ENCODE results near the gene TANGO2. TPM values are rescaled to one million over a fixed set of nuclear protein-coding genes. Genes with fewer than 3 reads are reported as not detected.

The TANGO2 gene
- total RNA-seq, 2 experiments from 2014 or later, result 15.7 to 18.3 TPM

- ATAC-seq, result peak; percentile 80
- H3K4me1 Mint-ChIP-seq (ENCODE audit: low read depth), result peaks cover 50% of the 10 kb centered on the region
- H3K36me3 Mint-ChIP-seq (ENCODE audit: low read depth), result peaks cover 40% of the 10 kb centered on the region
- no peaks in the 10 kb centered on the region for H3K9me3 Mint-ChIP-seq
- ChIA-PET CTCF (interaction anchor here (0.7 to 3.2 kb wide), 18 partner anchors 9 to 140 kb away, joined by 3 to 43 read pairs (median 4); no protein-coding TSS in a partner anchor), POLR2A (interaction anchor here (0.6 to 3.9 kb wide), 15 partner anchors 8 to 314 kb away, joined by 3 to 36 read pairs (median 5); no protein-coding TSS in a partner anchor)
- intact Hi-C loops (cut with micrococcal nuclease), result no loop called here
- H3K27ac Mint-ChIP-seq, result peak overlapping the region; percentile 98
- H3K27me3 Mint-ChIP-seq, result no peaks in the 10 kb centered on the region
- DNase-seq, result peak; percentile 82
- peak overlapping the region; percentile 21 for H3K4me3 Mint-ChIP-seq
- TF ChIP-seq CTCF (IDR thresholded peaks at IDR 0.05), result peak; percentile 77
These were observed 90.3 kb downstream of the TANGO2 start for GRCh38 chr22:20111045-20111688.

GRCh38 chr22:20111689-20112622, 91.0 kb downstream of the TANGO2 start:
- DNase-seq (no peak), ATAC-seq (no peak)
- ChIA-PET POLR2A (interaction anchor here (0.7 to 3.9 kb wide), 9 partner anchors 9 to 189 kb away, joined by 3 to 36 read pairs (median 7); no protein-coding TSS in a partner anchor), CTCF (interaction anchor here (1.0 to 3.2 kb wide), 9 partner anchors 10 to 126 kb away, joined by 3 to 43 read pairs (median 6); no protein-coding TSS in a partner anchor)
- TF ChIP-seq CTCF (IDR thresholded peaks at IDR 0.05), result no peak
- H3K27me3 Mint-ChIP-seq, result no peaks in the 10 kb centered on the region
- H3K4me3 Mint-ChIP-seq, result peak overlapping the region; percentile 48
- H3K27ac Mint-ChIP-seq, result peak overlapping the region; percentile 98
- intact Hi-C loops (cut with micrococcal nuclease), result no loop called here
- H3K4me1 Mint-ChIP-seq (ENCODE audit: low read depth), result peaks cover 50% of the 10 kb centered on the region
- peaks cover 40% of the 10 kb centered on the region for H3K36me3 Mint-ChIP-seq (ENCODE audit: low read depth)
- no peaks in the 10 kb centered on the region for H3K9me3 Mint-ChIP-seq

- Mint-ChIP-seq H3K27me3 (no peaks in the 10 kb centered on the region), H3K27ac (peak overlapping the region; percentile 98), H3K9me3 (no peaks in the 10 kb centered on the region), H3K4me1 (ENCODE audit: low read depth) (peaks cover 50% of the 10 kb centered on the region), H3K36me3 (ENCODE audit: low read depth) (peaks cover 42% of the 10 kb centered on the region), H3K4me3 (no peak overlapping the region)
- ChIA-PET CTCF (interaction anchor here (2.0 to 3.2 kb wide), 2 partner anchors 11 to 100 kb away, joined by 6 to 43 read pairs; no protein-coding TSS in a partner anchor), POLR2A (interaction anchor here (0.7 to 3.9 kb wide), 9 partner anchors 8 to 449 kb away, joined by 3 to 36 read pairs (median 7); no protein-coding TSS in a partner anchor)
- intact Hi-C loops (cut with micrococcal nuclease), result no loop called here
- TF ChIP-seq CTCF (IDR thresholded peaks at IDR 0.05), result no peak
- DNase-seq (no peak), ATAC-seq (no peak)
These were observed 92.0 kb downstream of the TANGO2 start for GRCh38 chr22:20112623-20113511.

- H3K4me1 Mint-ChIP-seq (ENCODE audit: low read depth), result peaks cover 53% of the 10 kb centered on the region
- ChIA-PET CTCF (no interaction called here), POLR2A (interaction anchor here (0.7 to 3.9 kb wide), 9 partner anchors 8 to 172 kb away, joined by 3 to 36 read pairs (median 7); partner anchors contain the start of genes COMT and TXNRD2)
- H3K9me3 Mint-ChIP-seq, result no peaks in the 10 kb centered on the region
- intact Hi-C loops (cut with micrococcal nuclease), result no loop called here
- peak overlapping the region; percentile 98 for H3K27ac Mint-ChIP-seq
- H3K27me3 Mint-ChIP-seq, result no peaks in the 10 kb centered on the region
- no peak for TF ChIP-seq CTCF (IDR thresholded peaks at IDR 0.05)
- ATAC-seq (no peak), DNase-seq (no peak)
- peak overlapping the region; percentile 42 for H3K4me3 Mint-ChIP-seq
- H3K36me3 Mint-ChIP-seq (ENCODE audit: low read depth), result peaks cover 47% of the 10 kb centered on the region
These were observed 92.8 kb downstream of the TANGO2 start for GRCh38 chr22:20113551-20114310.

Measured in activated CD8-positive, alpha-beta T cell treated with anti-CD3 and anti-CD28 coated beads for 36 hours (primary cell).